ENCODE data around the gene MIDN.

GRCh38 chr19:1218751-1219567 lies 29.4 kb upstream of the MIDN start:
- TF ChIP-seq CTCF (IDR thresholded peaks at IDR 0.05) = no peak
- TF ChIP-seq POLR2A (IDR thresholded peaks at IDR 0.05) = no peak
